Measurements from ENCODE around the gene MAML2.

MAML2 gene

DNA sequence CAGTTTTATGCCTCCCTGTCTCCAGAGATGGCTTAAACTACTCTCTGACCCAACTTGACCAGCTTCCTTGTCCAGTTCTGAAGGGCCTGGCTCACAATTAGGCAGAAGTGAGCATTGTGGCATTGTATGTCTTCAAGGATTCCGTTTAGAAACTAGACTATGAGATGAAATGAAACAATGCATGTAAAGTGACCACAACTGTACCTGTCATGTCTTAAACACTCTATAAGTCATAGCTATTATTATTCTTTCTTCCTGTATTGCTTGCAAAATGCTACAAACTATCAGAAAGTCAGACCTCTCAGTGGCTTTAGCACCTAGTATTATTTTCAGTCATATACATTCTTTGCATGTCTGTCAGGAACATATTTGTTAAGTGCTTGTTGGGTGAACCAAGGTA lies 291.2 kb downstream of the MAML2 start:
- no peak overlapping the region for H3K27ac ChIP-seq (ENCODE audit: low read depth, low read length, severe bottlenecking)
- H3K9me3 ChIP-seq (ENCODE audit: control insufficient read depth, low read length), result no peaks in the 10 kb centered on the region
- peaks cover 45% of the 10 kb centered on the region for H3K4me1 ChIP-seq (ENCODE audit: control insufficient read depth, insufficient read depth, low read length, poor library complexity, severe bottlenecking)
- WGBS, 2 experiments (ENCODE audit: insufficient coverage in 2 of 2), result 100% methylated on average over 1 of the region's 1 CpG; no CpG with 5 or more reads in 1 of the 2 experiments
- H3K36me3 ChIP-seq (ENCODE audit: control insufficient read depth, insufficient read depth, low read length), result peaks cover 5% of the 10 kb centered on the region
- no peak overlapping the region for H3K4me3 ChIP-seq (ENCODE audit: extremely low read depth, insufficient read depth, low read length, poor library complexity, severe bottlenecking)

DNA sequence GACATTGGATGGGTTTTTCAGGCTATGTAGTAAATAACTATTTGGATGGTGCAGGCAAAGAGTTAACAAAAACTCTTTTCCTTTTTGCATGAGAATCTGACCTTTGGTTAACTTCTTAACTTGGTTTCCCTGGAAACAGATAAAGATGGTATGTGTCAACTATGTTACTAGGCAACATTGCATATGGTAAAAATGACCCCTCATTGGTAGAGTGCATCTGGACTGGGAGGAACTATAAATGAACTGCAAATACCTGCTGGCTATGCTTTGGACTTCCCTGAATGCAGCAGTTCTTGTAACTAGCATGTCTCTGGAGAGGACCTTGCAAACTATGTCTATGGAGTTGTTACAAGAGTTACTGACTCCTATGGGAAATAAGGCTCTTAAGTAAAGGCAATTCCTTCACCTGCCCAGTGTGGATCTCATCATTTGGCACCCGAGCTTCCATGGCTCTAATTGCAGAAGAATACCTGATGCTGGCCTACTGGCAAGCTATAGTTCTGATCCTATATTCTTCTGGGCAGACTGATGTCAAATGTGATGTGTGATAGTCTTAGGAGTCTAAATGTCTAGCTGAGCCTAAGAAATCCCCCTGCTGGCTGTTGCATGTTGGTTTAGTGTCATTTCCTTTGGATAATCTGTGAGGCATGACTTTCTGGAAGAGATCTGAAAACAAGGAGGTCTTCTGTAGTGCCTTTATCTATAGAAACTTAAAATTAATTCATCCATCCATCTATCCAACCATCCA lies 292.4 kb downstream of the MAML2 start:
- peak overlapping the region; percentile 48 for H3K27ac ChIP-seq (ENCODE audit: low read depth, low read length, severe bottlenecking)
- WGBS, 2 experiments (ENCODE audit: insufficient coverage in 2 of 2), result 80 to 86% methylated on average over 1 of the region's 1 CpG
- no peaks in the 10 kb centered on the region for H3K9me3 ChIP-seq (ENCODE audit: control insufficient read depth, low read length)
- peaks cover 42% of the 10 kb centered on the region for H3K4me1 ChIP-seq (ENCODE audit: control insufficient read depth, insufficient read depth, low read length, poor library complexity, severe bottlenecking)
- H3K36me3 ChIP-seq (ENCODE audit: control insufficient read depth, insufficient read depth, low read length), result peaks cover 5% of the 10 kb centered on the region
- no peak overlapping the region for H3K4me3 ChIP-seq (ENCODE audit: extremely low read depth, insufficient read depth, low read length, poor library complexity, severe bottlenecking)

DNA sequence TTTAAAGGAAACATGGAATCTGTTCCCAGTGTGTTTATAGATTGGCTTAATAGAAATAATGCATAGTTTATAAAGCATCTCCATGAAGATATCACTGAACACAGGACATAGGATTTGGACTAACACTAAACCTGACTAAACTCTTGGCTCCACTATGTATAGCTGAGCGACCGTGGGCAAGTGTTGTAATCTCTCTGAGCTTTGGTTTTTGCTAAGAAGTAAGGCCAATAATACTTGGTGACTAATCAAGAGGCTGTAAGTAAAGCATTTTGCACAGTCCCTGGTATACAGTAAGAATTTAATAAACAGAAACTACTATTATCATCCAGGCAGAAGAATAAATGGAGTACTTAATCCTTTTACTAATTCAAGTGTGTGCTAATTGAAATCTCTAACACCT lies 293.6 kb downstream of the MAML2 start:
- Histone ChIP-seq H3K36me3 (ENCODE audit: control insufficient read depth, insufficient read depth, low read length) (peaks cover 8% of the 10 kb centered on the region), H3K4me1 (ENCODE audit: control insufficient read depth, insufficient read depth, low read length, poor library complexity, severe bottlenecking) (peaks cover 32% of the 10 kb centered on the region), H3K9me3 (ENCODE audit: control insufficient read depth, low read length) (no peaks in the 10 kb centered on the region), H3K27ac (ENCODE audit: low read depth, low read length, severe bottlenecking) (no peak overlapping the region), H3K4me3 (ENCODE audit: extremely low read depth, insufficient read depth, low read length, poor library complexity, severe bottlenecking) (no peak overlapping the region)
- no CpG with 5 or more reads among the region's 2 CpGs for WGBS, 2 experiments (ENCODE audit: insufficient coverage in 2 of 2)

DNA sequence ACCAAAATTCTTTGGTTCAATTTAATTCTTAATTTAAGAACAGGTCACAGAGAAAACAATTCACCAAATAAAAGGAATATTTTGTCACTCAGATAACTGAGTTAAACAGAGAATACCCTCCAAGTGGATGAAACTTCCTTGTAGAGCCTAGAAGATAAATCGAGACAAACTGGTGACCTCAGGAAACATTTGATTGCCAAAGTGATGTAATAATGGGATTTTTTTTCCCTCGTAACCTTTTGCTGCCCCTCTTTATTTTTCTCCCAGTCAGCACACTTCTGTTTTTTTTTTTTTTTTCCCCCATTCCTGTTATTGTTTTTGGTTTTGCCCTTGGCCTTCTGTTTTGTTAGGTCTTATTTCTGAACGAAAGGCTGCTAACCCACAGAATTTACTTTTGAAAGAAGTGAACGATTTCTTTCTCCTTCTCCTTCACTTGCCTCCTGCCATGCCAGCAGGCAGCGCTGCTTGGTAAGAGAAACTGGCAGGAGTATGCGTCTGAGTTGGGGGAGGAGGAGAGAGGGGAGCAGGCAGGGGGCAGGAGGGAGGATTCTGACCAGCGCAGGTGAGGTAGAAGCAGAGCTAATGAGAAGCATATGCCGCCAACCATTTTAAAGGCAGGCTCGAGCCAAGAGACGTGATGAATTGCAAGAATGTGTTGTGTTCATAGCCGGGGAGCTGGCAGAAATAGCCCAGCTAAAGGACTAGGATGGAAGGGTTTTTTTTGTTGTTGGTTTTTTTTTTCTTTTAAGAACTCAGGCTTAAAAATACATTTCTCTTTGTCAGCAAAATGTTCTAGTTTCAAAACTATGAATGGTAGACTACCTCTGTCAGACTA lies 297.2 kb downstream of the MAML2 start:
- peak overlapping the region; percentile 16 for H3K27ac ChIP-seq (ENCODE audit: low read depth, low read length, severe bottlenecking)
- H3K4me1 ChIP-seq (ENCODE audit: control insufficient read depth, insufficient read depth, low read length, poor library complexity, severe bottlenecking), result peaks cover 13% of the 10 kb centered on the region
- H3K36me3 ChIP-seq (ENCODE audit: control insufficient read depth, insufficient read depth, low read length), result peaks cover 9% of the 10 kb centered on the region
- 23 to 29% methylated on average over 7 of the region's 11 CpGs for WGBS, 2 experiments (ENCODE audit: insufficient coverage in 2 of 2)
- H3K4me3 ChIP-seq (ENCODE audit: extremely low read depth, insufficient read depth, low read length, poor library complexity, severe bottlenecking), result no peak overlapping the region
- no peaks in the 10 kb centered on the region for H3K9me3 ChIP-seq (ENCODE audit: control insufficient read depth, low read length)

DNA sequence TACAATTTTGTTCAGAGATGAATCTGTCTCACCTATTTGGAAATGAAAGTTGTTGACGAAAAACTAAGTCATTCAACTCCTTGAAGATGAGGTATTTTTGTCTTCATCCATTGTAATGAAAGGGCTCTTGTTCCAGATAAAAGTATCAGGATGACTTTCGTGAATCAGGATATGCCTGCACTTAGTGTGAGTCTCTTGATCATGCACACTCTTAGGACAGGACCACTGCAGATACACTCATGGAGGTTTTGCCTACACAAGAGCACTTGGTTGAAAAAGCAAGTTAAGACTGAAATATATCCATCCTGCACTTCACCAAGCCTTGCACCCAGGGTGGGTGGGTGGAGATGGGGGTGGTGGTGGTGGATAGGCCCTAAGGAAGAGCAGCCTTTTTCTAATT lies 298.2 kb downstream of the MAML2 start:
- Histone ChIP-seq H3K4me1 (ENCODE audit: control insufficient read depth, insufficient read depth, low read length, poor library complexity, severe bottlenecking) (peaks cover 8% of the 10 kb centered on the region), H3K9me3 (ENCODE audit: control insufficient read depth, low read length) (no peaks in the 10 kb centered on the region), H3K36me3 (ENCODE audit: control insufficient read depth, insufficient read depth, low read length) (peaks cover 9% of the 10 kb centered on the region), H3K27ac (ENCODE audit: low read depth, low read length, severe bottlenecking) (no peak overlapping the region), H3K4me3 (ENCODE audit: extremely low read depth, insufficient read depth, low read length, poor library complexity, severe bottlenecking) (no peak overlapping the region)
- 100% methylated on average over 2 of the region's 2 CpGs for WGBS, 2 experiments (ENCODE audit: insufficient coverage in 2 of 2)

DNA sequence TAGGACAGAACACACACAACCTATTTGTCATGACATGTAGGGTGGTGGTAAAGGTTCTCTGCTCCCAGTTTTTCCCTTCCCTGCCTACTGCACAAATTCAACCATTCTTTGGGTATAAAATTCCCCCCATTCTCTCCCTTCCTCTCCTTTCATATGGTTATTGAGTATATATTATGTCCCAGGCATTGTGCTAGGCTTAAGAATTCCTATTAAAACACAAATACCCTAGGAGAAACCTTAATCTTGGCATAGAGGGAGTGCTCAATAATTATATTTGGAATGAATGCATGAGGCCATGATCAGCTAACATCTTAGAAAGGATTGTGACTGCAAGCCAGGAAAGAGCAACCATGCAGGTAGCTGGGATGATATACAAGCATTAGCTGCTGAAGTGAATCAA lies 298.7 kb downstream of the MAML2 start:
- no peak overlapping the region for H3K27ac ChIP-seq (ENCODE audit: low read depth, low read length, severe bottlenecking)
- H3K36me3 ChIP-seq (ENCODE audit: control insufficient read depth, insufficient read depth, low read length), result peaks cover 9% of the 10 kb centered on the region
- no peaks in the 10 kb centered on the region for H3K9me3 ChIP-seq (ENCODE audit: control insufficient read depth, low read length)
- H3K4me3 ChIP-seq (ENCODE audit: extremely low read depth, insufficient read depth, low read length, poor library complexity, severe bottlenecking), result no peak overlapping the region
- H3K4me1 ChIP-seq (ENCODE audit: control insufficient read depth, insufficient read depth, low read length, poor library complexity, severe bottlenecking), result peaks cover 8% of the 10 kb centered on the region

DNA sequence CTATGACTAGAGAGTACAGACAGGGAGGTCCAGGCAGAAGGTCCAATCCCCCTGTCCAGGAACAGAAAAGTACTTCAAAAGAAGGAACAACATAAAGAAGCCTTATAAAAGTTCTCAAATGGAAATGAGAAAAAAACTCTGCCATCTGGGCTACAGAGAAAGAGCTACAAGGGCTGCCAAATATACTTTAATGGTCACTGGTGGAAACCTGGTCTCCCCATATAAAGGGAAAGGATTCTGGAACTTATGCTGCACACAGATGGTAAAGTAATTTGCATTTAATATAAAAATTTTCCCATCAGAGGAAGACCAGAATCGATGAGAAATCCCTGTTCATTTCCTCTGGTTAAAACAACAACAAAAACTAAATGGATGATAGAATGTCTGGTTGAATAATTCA lies 299.7 kb downstream of the MAML2 start:
- no peak overlapping the region for H3K27ac ChIP-seq (ENCODE audit: low read depth, low read length, severe bottlenecking)
- no peak overlapping the region for H3K4me3 ChIP-seq (ENCODE audit: extremely low read depth, insufficient read depth, low read length, poor library complexity, severe bottlenecking)
- peaks cover 8% of the 10 kb centered on the region for H3K4me1 ChIP-seq (ENCODE audit: control insufficient read depth, insufficient read depth, low read length, poor library complexity, severe bottlenecking)
- no peaks in the 10 kb centered on the region for H3K9me3 ChIP-seq (ENCODE audit: control insufficient read depth, low read length)
- H3K36me3 ChIP-seq (ENCODE audit: control insufficient read depth, insufficient read depth, low read length), result peaks cover 9% of the 10 kb centered on the region
- WGBS, 2 experiments (ENCODE audit: insufficient coverage in 2 of 2), result no CpG with 5 or more reads among the region's 1 CpG

DNA sequence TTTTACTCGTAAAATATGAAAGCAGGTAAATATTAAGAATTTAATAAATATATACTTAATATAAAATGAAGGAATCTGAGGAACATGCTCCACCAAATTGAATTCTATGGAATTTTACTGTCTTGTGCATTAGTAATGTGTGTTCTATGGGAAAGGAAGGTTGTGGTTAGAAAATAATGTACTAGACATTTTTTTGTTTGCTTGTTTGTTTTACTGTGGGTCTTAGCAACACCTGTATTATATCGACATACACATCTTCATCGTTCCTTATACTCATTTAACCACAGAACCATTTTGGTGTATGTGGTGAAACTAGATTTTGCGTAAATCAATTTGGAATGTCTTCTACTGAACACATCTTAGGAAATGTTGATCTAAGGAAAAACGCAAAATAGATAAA lies 304.9 kb downstream of the MAML2 start:
- no peaks in the 10 kb centered on the region for H3K9me3 ChIP-seq (ENCODE audit: control insufficient read depth, low read length)
- peaks cover 3% of the 10 kb centered on the region for H3K36me3 ChIP-seq (ENCODE audit: control insufficient read depth, insufficient read depth, low read length)
- no peak overlapping the region for H3K4me3 ChIP-seq (ENCODE audit: extremely low read depth, insufficient read depth, low read length, poor library complexity, severe bottlenecking)
- no CpG with 5 or more reads among the region's 5 CpGs for WGBS, 2 experiments (ENCODE audit: insufficient coverage in 2 of 2)
- peak overlapping the region; percentile 91 for H3K27ac ChIP-seq (ENCODE audit: low read depth, low read length, severe bottlenecking)
- peaks cover 15% of the 10 kb centered on the region for H3K4me1 ChIP-seq (ENCODE audit: control insufficient read depth, insufficient read depth, low read length, poor library complexity, severe bottlenecking)

DNA sequence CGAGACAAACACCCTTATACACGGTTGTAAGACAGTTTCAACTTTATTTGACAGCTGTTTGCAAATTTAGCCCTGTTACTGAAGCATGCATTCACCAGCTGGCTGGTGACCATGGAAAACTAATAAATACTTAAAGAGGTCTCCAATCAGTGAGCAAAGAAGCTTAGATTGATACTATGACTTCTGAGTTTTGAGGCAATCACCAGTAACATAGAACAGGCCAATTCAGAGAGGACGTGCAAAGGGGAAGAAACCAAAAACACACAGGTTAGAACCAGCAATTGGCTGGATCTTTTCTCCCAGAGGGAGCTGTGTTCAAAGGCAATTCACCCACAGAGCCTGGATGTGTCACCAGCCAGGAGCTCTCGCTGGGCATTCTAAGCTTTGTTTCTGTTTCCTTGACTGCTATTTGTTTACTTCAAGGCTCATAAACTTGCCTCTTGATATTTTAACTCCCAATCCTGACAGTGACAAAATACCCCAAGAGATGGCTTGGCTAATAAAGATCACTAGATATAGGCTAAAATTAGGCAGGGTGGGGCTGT lies 305.5 kb downstream of the MAML2 start:
- Histone ChIP-seq H3K4me1 (ENCODE audit: control insufficient read depth, insufficient read depth, low read length, poor library complexity, severe bottlenecking) (peaks cover 15% of the 10 kb centered on the region), H3K36me3 (ENCODE audit: control insufficient read depth, insufficient read depth, low read length) (peaks cover 3% of the 10 kb centered on the region), H3K27ac (ENCODE audit: low read depth, low read length, severe bottlenecking) (peak overlapping the region; percentile 91), H3K4me3 (ENCODE audit: extremely low read depth, insufficient read depth, low read length, poor library complexity, severe bottlenecking) (no peak overlapping the region), H3K9me3 (ENCODE audit: control insufficient read depth, low read length) (no peaks in the 10 kb centered on the region)
- WGBS, 2 experiments (ENCODE audit: insufficient coverage in 2 of 2), result 57 to 64% methylated on average over 2 to 4 of the region's 4 CpGs

DNA sequence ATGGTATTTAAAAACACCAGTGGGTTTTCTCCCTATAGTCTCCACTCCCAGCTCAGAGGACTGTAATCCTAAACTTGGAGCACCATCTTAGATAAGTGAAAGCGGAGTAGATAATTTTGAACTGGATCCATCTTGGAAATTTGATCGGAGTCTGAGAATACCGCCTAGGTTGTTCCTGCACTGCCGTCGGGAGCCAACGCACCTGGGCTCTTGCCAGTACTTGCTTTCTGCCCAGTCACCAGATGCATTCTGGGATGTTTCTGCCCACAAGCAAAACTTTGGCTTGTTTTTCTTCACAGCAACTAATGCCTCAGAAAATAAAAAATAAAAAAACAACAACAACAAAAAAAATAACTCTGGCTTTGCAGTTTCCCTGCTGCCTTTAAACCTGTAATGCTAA lies 306.1 kb downstream of the MAML2 start:
- H3K9me3 ChIP-seq (ENCODE audit: control insufficient read depth, low read length), result no peaks in the 10 kb centered on the region
- H3K36me3 ChIP-seq (ENCODE audit: control insufficient read depth, insufficient read depth, low read length), result peaks cover 3% of the 10 kb centered on the region
- H3K4me1 ChIP-seq (ENCODE audit: control insufficient read depth, insufficient read depth, low read length, poor library complexity, severe bottlenecking), result peaks cover 15% of the 10 kb centered on the region
- H3K4me3 ChIP-seq (ENCODE audit: extremely low read depth, insufficient read depth, low read length, poor library complexity, severe bottlenecking), result no peak overlapping the region
- peak overlapping the region; percentile 91 for H3K27ac ChIP-seq (ENCODE audit: low read depth, low read length, severe bottlenecking)
- 94 to 95% methylated on average over 6 of the region's 6 CpGs for WGBS, 2 experiments (ENCODE audit: insufficient coverage in 2 of 2)

DNA sequence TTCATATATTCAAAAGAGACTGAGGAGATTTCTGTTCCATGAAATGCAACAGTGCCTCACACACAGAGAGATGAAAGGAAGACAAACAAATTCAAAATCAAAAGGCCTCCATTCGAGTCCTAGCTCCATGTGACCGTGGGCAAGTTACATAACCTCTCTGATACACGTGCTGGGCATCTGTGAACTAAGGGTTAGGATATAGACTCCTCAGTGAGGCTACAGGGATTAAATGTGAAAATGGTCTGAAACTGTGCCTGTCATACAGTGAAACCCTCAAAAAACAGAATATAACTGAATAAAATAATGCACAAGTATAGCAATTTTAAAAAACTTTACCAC lies 307.3 kb downstream of the MAML2 start:
- H3K9me3 ChIP-seq (ENCODE audit: control insufficient read depth, low read length), result no peaks in the 10 kb centered on the region
- H3K36me3 ChIP-seq (ENCODE audit: control insufficient read depth, insufficient read depth, low read length), result peaks cover 3% of the 10 kb centered on the region
- 90 to 92% methylated on average over 2 of the region's 3 CpGs for WGBS, 2 experiments (ENCODE audit: insufficient coverage in 2 of 2)
- H3K27ac ChIP-seq (ENCODE audit: low read depth, low read length, severe bottlenecking), result peak overlapping the region; percentile 16
- H3K4me1 ChIP-seq (ENCODE audit: control insufficient read depth, insufficient read depth, low read length, poor library complexity, severe bottlenecking), result peaks cover 15% of the 10 kb centered on the region
- no peak overlapping the region for H3K4me3 ChIP-seq (ENCODE audit: extremely low read depth, insufficient read depth, low read length, poor library complexity, severe bottlenecking)

All from mesodermal cell (in vitro differentiated cells).